ENCODE measurements around the gene ABAT.
"Not testable (repeated sequence)": the region's sequence is repeated elsewhere in the genome, so short reads cannot be mapped to it uniquely, and the experiment has no call there.

ABAT gene

DNA sequence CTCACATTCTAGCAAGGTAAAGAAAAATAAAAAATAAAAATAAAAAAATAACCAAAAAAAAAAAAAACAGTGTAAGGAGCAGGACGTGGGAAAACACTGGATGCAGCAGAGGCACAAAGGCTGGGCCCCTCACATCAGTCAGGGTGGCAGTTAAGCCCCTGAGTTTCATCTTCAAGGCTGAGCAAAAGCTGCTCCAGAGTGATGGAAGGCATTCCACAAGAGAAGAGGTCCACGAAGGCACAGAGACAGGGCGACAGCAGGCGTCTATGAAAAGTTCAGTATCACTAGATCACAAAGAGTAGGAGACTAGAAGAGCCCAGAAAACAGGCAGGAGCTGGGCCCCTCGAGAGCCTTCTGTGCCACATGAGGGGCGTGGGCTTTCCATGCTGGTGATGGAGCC is 111.0 kb downstream of the ABAT start:
- no peak for DNase-seq (ENCODE audit: low read depth)

GRCh38 chr16:8786316-8786715 is 111.9 kb downstream of the ABAT start:
- not testable (repeated sequence) for DNase-seq (ENCODE audit: low read depth)

DNA sequence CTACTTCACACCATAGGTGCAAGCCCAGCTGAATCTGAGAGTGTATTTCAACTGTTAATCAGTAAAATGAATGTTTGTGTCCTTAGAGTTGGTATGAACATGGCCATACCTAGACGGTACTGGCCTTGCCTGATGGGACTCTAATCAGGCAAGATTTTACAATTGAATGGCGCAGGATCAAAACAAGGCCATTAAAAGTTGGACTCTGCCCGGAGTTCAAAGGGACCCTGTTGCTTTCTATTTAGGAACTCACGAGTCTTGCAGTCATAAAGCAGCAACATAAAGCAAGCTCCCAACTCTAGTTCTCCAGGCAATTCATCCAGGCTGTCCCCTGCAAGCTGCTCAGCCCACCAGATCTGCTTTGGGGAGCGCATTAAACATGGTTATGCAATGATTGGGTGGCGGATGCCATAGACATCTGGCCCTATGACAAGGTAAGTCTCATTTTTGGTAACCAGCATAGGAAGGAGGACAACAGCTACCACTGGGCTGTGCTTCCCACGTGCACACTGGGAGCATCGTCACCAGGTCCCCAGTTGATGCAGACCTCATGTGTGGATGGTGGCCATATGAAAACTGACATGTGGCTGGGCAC is 114.3 kb downstream of the ABAT start:
- DNase-seq (ENCODE audit: low read depth), result no peak

- DNase-seq (ENCODE audit: low read depth), result no peak
Measured at GRCh38 chr16:8795091-8795490, 120.7 kb downstream of the ABAT start.

DNA sequence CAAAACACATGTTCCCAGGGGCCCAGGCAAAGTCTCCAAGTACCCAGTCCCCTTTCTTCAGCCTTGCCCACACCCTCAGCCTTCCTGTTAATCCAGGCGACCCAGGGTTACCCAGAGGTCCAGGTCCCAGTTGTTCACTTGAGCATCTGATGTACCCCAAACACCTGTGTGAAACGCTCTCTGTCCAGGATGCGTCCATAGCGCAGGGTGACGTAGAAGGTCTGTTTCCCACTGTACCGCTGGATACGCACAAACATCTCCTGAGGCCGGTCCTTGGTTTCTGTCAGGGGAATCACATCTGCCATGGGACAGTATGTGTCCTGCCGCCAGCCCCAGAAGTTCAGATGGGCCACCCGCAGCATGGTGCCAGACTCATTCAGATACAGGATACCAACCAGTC is 121.4 kb downstream of the ABAT start:
- DNase-seq (ENCODE audit: low read depth), result no peak

- no peak for DNase-seq (ENCODE audit: low read depth)
Measured at GRCh38 chr16:8796469-8797363, 122.3 kb downstream of the ABAT start.

GRCh38 chr16:8797364-8798173 is 123.2 kb downstream of the ABAT start, which contains the start of the genes PMM2 and TMEM186:
Gene PMM2, plus strand, starts transcription at chr16:8797839. Its CDS starts 44 bp downstream, at chr16:8797883.
Gene TMEM186, minus strand, starts transcription at chr16:8797639. Its CDS starts 25 bp downstream, at chr16:8797614.
- DNase-seq (ENCODE audit: low read depth), result peak; percentile 90

- no peak for DNase-seq (ENCODE audit: low read depth)
Measured at GRCh38 chr16:8798174-8798527, 123.7 kb downstream of the ABAT start.

DNA sequence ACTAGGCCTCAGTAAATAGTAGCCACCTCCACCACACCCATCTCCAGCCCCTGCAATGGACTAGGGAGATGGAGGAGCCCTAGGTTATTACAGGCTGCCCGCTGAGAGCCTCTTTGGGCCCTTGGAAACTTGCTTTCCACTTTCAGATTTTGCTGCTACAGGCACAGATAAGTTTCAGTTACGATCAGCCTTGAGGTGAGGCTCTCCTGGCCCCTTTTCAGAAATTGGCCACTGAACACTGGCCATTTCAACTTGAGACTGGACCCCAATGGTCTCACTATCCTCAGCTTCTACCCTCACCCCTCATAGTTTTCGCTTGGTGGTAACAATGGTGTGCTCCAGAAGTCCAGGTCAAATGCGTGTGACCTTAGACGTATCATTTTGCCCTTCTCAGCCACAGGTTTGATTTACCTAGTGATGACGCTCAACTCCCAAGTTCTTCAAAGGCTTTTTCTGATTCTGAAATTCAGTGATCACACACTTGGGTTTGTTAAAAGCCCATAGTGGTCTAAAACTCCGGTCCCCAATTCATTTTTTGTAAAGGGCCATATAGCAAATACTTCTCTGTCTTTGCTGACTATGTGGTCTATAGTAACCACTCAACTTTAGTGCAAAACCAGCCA is 124.2 kb downstream of the ABAT start:
- DNase-seq (ENCODE audit: low read depth), result no peak

- DNase-seq (ENCODE audit: low read depth), result no peak
Measured at GRCh38 chr16:8801701-8802100, 127.3 kb downstream of the ABAT start.

- not testable (repeated sequence) for DNase-seq (ENCODE audit: low read depth)
Measured at GRCh38 chr16:8803733-8804132, 129.3 kb downstream of the ABAT start.

DNA sequence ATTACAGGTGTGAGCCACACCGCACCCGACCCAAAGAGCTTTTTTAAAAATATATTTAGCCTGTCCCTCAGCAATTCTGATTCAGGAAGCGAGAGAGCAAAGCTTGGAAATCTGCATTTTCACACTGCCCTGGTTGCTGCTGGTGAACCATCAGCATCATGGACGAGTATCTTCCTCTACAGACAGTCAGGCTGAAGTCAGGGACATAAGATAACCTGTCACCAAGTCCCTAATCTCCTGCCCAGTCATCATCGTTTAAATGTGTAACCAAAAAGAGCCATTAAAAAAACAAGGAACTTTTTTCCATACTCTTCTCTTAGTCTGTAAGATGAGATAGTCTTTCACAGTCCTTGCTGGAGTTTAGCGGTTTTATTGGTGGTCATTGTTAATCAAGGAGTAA is 129.9 kb downstream of the ABAT start:
- no peak for DNase-seq (ENCODE audit: low read depth)

GRCh38 chr16:8806272-8806983 is 132.0 kb downstream of the ABAT start:
- DNase-seq (ENCODE audit: low read depth), result no peak

DNA sequence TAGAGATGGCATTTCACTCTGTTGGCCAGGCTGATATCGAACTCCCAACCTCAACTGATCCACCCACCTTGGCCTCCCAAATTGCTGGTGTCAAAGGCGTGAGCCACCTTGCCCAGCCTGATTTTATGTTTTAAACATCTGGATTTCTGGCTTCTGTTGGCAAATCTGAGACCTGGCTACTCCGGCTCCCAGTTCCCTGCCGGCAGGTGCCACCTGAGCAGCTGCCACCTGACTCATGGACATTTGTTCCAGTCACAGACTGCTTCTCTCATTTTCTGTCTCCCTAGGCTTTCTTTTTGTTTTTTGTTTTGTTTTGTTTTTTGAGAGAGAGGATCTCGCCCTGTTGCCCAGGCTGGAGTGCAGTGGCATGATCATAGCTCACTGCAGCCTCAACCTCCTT is 132.8 kb downstream of the ABAT start:
- no peak for DNase-seq (ENCODE audit: low read depth)

DNA sequence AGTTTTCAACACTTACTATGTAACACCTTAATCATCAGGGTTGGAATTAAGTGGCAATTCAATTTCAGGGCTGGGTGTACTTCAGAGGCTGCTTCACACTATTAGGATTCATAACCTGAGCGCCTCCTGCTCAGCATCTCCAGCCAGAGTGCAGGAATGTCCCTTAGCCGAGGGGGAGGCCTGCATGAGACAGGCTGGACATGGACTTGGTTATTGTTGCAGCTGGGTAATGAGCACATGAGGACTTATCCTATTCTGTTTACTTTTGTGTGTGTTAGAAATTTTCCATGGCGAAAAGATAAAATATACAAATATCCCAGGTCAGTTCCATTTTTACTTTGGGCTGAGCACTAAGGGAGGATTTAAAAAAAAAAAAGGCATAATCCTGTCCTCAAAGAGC is 133.6 kb downstream of the ABAT start:
- DNase-seq (ENCODE audit: low read depth), result no peak

DNA sequence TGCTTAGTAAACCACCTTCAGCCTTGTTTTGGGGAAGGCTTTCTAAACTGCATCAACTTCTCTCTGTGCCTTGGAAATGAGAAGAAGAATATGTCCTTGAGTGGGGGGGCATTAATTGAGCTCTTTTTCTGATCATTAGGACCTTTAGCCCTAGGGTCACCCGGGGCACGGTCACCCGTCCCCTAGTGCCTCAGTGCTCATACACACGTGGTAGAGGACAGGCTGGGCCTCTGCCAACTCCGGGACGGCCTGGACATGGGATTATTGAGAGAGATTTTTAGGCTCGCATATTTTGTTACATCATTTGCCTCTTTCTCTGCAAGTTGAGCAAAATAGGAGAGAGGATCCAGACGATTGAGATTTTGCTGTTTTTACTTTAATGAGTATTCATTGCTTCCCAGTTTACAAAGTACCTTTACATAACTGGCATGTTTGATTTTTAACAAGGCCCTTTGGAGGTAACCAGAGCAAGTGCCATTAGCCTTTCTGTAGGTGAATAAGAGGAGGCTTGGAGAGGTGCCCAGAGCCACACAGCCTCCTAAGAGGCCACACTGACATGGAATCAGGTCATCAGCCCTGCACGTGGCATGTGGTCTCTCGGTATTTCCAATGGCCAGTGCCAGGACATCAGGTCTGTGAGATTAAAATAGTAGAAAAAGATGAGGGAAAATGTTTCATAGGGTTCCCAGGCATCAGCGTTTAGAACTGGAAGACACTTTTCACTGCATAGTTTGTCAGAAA is 134.4 kb downstream of the ABAT start:
- DNase-seq (ENCODE audit: low read depth), result no peak

GRCh38 chr16:8812162-8812843 is 137.9 kb downstream of the ABAT start:
- DNase-seq (ENCODE audit: low read depth), result no peak

DNA sequence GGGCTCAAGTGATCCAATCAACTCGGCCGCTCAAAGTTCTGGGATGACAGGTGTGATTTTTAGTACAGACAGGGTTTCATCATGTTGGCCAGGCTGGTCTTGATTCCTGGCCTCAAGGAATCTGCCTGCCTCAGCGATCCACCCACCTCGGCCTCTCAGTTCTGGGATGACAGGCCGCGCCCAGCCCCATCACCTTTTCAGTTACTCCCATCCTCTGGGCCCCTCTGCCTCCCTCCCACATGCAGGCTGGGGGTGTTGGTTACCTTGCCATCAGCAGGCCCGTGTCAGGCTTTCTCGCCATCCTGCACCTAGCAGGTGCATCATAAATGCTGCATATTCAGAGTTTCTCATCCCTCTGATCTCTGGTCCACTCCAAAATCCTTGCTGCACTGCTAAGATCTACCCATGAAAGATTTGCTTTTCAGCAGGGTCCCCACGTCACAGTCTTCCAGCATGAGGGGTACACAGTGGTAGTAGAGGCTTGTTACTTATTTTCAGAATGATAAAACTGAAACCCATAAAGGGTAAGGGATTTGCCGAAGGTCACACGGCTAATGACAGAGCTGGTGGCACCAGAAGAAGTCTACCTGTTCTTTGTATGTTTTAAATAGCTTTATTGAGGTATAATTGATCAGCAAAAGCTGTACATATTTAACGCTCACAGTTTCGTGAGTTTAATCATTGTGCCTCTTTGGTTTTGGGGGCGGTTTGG is 139.8 kb downstream of the ABAT start:
- no peak for DNase-seq (ENCODE audit: low read depth)

DNA sequence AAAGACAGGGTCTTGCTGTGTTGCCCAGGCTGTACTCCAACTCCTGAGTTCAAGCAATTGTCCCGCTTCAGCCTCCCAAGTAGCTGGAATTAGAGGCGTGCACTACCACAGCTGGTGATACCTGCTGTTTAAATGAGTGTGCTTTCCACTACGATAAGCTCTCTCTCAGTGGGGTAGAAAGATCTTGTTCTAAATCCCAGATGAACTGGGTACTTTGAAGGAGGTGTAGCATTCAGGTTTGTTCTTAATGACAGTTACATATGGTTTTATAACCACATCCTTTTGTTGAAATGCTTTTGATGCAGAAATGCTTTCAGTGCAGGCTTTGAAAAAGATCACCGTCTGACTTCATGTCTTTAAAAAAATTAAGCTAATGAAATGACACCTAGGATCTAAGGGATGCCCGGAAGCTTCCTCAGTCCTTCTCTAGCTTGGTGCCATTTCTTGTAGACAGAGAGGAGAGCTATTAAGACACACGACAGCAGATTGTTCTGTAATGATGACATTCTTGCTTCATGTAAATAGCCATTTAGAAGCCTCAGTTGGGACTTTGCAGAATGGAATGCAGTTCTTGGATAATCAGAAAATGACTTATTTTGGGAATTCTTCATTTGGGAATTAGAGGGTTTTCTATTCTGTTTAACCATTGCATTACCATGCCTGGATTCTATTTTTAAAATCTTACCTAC is 142.7 kb downstream of the ABAT start:
- no peak for DNase-seq (ENCODE audit: low read depth)

All from CMK (cell line).